Measurements from ENCODE around the gene GIMAP5. TPM values are rescaled to one million over a fixed set of nuclear protein-coding genes. Genes with fewer than 3 reads are reported as not detected.
A peak's percentile ranks its signal among the peaks of the same experiment; 100 is the strongest.

Gene GIMAP5
- total and polyA plus RNA-seq, 10 of the 15 experiments (the other 5 are each of a cell fraction or from before 2014, with no cell fraction given) = 3.7 to 9.1 (median 6.7) TPM

DNA sequence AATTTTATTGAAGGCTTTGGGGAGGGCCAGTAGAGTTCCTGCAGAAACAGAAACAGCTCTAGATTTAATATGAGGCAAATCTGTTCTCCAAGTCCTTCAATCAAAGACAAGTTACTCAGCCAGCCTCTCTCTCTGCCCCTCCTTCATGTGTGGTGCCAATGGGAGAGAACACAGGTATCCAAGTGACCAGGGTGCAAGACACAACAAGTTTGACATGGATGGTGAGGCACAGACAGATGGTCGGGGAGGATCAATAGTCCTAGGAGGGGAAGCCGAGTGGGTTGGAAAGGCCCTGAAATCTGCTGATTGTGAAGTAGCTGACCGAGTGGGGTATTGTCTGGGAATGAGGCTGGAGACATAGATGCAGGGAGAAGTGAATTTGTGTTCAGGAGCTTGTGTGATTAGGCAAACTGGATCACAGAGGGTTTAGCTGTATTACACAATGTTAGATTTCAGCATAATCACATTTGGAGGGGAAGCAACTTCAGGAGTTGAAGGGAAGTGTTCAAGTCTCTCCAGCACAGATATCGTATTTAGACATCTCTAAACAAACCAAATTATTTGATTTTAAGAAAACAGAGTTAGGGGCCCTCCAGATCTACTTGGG is 19.3 kb upstream of the GIMAP5 start:
- RAD21 ChIA-PET (ENCODE audit: unreplicated experiment) = no interaction called here
- SMC1A ChIA-PET (ENCODE audit: uncharacterized antibody, unreplicated experiment) = no interaction called here
- Histone ChIP-seq H4K20me1 (ENCODE audit: control insufficient read depth, insufficient read depth) (no peaks in the 10 kb centered on the region), H3K9ac (ENCODE audit: control insufficient read depth, insufficient read depth, low read length) (no peak overlapping the region), H3K27me3 (replicated peaks in 1 of 2; ENCODE audit: control insufficient read depth in 2 of 2, insufficient read depth in 2 of 2, low read length in 1 of 2) (no peaks in the 10 kb centered on the region), H3K9me3 (replicated peaks; ENCODE audit: control insufficient read depth, insufficient read depth, low read length) (no peaks in the 10 kb centered on the region; the same call in 1 of the 3 replicates), H3K4me2 (ENCODE audit: control insufficient read depth, insufficient read depth) (peak overlapping the region; percentile 56), H3K79me2 (ENCODE audit: control insufficient read depth, insufficient read depth, low read length) (peaks cover 8% of the 10 kb centered on the region), H2AFZ (ENCODE audit: control insufficient read depth, low read depth, low read length) (no peak overlapping the region), H3K27ac (ENCODE audit: control insufficient read depth, insufficient read depth) (no peak overlapping the region), H3K4me1 (ENCODE audit: control insufficient read depth, insufficient read depth, low read length) (peaks cover 7% of the 10 kb centered on the region), H3K4me3 (peak overlapping the region; percentile 74), H3K36me3 (ENCODE audit: control insufficient read depth in 2 of 2, insufficient read depth in 2 of 2, low read length in 1 of 2) (peaks cover 0 to 1% of the 10 kb centered on the region in 2 experiments; a peak in 1 of 4 replicates)
- FAIRE-seq = peak; percentile 82
- no peak for TF ChIP-seq HDAC2 (IDR thresholded peaks at IDR 0.05)
- TF ChIP-seq, protein P1, sequence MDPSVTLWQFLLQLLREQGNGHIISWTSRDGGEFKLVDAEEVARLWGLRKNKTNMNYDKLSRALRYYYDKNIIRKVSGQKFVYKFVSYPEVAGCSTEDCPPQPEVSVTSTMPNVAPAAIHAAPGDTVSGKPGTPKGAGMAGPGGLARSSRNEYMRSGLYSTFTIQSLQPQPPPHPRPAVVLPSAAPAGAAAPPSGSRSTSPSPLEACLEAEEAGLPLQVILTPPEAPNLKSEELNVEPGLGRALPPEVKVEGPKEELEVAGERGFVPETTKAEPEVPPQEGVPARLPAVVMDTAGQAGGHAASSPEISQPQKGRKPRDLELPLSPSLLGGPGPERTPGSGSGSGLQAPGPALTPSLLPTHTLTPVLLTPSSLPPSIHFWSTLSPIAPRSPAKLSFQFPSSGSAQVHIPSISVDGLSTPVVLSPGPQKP (IDR thresholded peaks at IDR 0.05; ENCODE audit: low read depth, low read length) = no peak
- TF ChIP-seq FOXM1 (IDR thresholded peaks at IDR 0.05; ENCODE audit: low read depth, low read length) = no peak
- TF ChIP-seq, protein P2, sequence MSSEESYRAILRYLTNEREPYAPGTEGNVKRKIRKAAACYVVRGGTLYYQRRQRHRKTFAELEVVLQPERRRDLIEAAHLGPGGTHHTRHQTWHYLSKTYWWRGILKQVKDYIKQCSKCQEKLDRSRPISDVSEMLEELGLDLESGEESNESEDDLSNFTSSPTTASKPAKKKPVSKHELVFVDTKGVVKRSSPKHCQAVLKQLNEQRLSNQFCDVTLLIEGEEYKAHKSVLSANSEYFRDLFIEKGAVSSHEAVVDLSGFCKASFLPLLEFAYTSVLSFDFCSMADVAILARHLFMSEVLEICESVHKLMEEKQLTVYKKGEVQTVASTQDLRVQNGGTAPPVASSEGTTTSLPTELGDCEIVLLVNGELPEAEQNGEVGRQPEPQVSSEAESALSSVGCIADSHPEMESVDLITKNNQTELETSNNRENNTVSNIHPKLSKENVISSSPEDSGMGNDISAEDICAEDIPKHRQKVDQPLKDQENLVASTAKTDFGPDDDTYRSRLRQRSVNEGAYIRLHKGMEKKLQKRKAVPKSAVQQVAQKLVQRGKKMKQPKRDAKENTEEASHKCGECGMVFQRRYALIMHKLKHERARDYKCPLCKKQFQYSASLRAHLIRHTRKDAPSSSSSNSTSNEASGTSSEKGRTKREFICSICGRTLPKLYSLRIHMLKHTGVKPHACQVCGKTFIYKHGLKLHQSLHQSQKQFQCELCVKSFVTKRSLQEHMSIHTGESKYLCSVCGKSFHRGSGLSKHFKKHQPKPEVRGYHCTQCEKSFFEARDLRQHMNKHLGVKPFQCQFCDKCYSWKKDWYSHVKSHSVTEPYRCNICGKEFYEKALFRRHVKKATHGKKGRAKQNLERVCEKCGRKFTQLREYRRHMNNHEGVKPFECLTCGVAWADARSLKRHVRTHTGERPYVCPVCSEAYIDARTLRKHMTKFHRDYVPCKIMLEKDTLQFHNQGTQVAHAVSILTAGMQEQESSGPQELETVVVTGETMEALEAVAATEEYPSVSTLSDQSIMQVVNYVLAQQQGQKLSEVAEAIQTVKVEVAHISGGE (CRISPR knock-in tag; IDR thresholded peaks at IDR 0.05) = no peak
- TF ChIP-seq, protein P3, sequence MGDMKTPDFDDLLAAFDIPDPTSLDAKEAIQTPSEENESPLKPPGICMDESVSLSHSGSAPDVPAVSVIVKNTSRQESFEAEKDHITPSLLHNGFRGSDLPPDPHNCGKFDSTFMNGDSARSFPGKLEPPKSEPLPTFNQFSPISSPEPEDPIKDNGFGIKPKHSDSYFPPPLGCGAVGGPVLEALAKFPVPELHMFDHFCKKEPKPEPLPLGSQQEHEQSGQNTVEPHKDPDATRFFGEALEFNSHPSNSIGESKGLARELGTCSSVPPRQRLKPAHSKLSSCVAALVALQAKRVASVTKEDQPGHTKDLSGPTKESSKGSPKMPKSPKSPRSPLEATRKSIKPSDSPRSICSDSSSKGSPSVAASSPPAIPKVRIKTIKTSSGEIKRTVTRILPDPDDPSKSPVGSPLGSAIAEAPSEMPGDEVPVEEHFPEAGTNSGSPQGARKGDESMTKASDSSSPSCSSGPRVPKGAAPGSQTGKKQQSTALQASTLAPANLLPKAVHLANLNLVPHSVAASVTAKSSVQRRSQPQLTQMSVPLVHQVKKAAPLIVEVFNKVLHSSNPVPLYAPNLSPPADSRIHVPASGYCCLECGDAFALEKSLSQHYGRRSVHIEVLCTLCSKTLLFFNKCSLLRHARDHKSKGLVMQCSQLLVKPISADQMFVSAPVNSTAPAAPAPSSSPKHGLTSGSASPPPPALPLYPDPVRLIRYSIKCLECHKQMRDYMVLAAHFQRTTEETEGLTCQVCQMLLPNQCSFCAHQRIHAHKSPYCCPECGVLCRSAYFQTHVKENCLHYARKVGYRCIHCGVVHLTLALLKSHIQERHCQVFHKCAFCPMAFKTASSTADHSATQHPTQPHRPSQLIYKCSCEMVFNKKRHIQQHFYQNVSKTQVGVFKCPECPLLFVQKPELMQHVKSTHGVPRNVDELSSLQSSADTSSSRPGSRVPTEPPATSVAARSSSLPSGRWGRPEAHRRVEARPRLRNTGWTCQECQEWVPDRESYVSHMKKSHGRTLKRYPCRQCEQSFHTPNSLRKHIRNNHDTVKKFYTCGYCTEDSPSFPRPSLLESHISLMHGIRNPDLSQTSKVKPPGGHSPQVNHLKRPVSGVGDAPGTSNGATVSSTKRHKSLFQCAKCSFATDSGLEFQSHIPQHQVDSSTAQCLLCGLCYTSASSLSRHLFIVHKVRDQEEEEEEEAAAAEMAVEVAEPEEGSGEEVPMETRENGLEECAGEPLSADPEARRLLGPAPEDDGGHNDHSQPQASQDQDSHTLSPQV (IDR thresholded peaks at IDR 0.05) = no peak
- no TSS peak for BruUV-seq (replicated peaks)
- intact Hi-C loops (cut with micrococcal nuclease; ENCODE audit: unreplicated experiment) (no loop called here), in situ Hi-C loops (cut with MboI) (no loop called here)
- 64% methylated on average over 4 of the region's 4 CpGs for whole genome bisulfite sequencing (ENCODE audit: insufficient coverage, insufficient replicate concordance, low lambda C conversion rate, missing lambda C conversion rate)
- POLR2A ChIA-PET = no interaction called here
- DNase-seq (ENCODE audit: low read depth, low spot score) = no peak
- no peak for ATAC-seq
- CTCF ChIA-PET = interaction anchor here (1.4 kb wide), 1 partner anchor 269 kb away, joined by 4 read pairs; no protein-coding TSS in a partner anchor
